MM.1S (cell line): ENCODE measurements around the gene DNAJC8.

Experiments used
- EZH2 ChIP-seq: fragments of 300-600 bp; sonication (generic); optimal IDR thresholded peaks from 2 replicates; pipeline ENCODE3; 2017; ENCODE audit warnings: low read depth, mild to moderate bottlenecking, antibody characterized with exemption, low read length, mixed read lengths
- TF ChIP-seq, protein P1 (sequence below): fragments of 300-600 bp; sonication (generic); IDR thresholded peaks from 2 replicates; pipeline ENCODE4 v1.5.1; 2016; ENCODE audit warnings: antibody characterized with exemption, low read length, mixed read lengths

- TF ChIP-seq, protein P1, sequence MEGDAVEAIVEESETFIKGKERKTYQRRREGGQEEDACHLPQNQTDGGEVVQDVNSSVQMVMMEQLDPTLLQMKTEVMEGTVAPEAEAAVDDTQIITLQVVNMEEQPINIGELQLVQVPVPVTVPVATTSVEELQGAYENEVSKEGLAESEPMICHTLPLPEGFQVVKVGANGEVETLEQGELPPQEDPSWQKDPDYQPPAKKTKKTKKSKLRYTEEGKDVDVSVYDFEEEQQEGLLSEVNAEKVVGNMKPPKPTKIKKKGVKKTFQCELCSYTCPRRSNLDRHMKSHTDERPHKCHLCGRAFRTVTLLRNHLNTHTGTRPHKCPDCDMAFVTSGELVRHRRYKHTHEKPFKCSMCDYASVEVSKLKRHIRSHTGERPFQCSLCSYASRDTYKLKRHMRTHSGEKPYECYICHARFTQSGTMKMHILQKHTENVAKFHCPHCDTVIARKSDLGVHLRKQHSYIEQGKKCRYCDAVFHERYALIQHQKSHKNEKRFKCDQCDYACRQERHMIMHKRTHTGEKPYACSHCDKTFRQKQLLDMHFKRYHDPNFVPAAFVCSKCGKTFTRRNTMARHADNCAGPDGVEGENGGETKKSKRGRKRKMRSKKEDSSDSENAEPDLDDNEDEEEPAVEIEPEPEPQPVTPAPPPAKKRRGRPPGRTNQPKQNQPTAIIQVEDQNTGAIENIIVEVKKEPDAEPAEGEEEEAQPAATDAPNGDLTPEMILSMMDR, result peak; percentile 71
- TF ChIP-seq EZH2, result no peak
Measured at GRCh38 chr1:28208818-28209441, 23.9 kb downstream of the DNAJC8 start.
